ENCODE measurements around the gene PRR7.

GRCh38 chr5:177428574-177429217 is 17.9 kb upstream of the PRR7 start:
- TF ChIP-seq, protein P1, sequence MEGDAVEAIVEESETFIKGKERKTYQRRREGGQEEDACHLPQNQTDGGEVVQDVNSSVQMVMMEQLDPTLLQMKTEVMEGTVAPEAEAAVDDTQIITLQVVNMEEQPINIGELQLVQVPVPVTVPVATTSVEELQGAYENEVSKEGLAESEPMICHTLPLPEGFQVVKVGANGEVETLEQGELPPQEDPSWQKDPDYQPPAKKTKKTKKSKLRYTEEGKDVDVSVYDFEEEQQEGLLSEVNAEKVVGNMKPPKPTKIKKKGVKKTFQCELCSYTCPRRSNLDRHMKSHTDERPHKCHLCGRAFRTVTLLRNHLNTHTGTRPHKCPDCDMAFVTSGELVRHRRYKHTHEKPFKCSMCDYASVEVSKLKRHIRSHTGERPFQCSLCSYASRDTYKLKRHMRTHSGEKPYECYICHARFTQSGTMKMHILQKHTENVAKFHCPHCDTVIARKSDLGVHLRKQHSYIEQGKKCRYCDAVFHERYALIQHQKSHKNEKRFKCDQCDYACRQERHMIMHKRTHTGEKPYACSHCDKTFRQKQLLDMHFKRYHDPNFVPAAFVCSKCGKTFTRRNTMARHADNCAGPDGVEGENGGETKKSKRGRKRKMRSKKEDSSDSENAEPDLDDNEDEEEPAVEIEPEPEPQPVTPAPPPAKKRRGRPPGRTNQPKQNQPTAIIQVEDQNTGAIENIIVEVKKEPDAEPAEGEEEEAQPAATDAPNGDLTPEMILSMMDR (conservative IDR thresholded peaks at IDR 0.05; ENCODE audit: low read depth, low read length), result no peak
- no peak for TF ChIP-seq EZH2 (IDR thresholded peaks at IDR 0.05; ENCODE audit: low read length, unreplicated experiment)
